ENCODE data around the gene PTPRM. TPM values are rescaled to one million over a fixed set of nuclear protein-coding genes. Genes with fewer than 3 reads are reported as not detected.

The PTPRM gene
- polyA plus RNA-seq, 1 donor from 2014 or later: 126 TPM

DNA sequence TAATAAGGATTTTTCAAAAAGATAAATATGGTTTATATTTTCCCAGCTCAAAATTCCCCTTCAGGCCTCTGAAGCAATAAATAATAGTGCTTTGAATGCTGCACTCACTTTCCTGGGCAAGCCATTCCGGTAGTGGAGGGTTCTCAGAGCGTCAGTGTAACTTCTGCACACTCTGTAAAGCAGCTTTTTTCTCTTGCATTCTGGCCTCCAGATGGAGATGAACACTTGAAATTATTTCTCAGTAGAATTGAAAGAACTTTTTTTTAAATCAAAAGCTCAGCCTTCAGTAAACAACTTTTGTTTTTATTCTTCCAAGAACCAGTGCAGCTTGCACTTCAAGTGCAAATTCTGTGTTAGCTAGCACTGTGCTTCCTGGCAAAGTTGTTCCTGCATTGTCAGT lies 761.0 kb downstream of the PTPRM start:
- H3K4me2 ChIP-seq (ENCODE audit: low read length): no peak overlapping the region
- no peak overlapping the region for H3K27ac ChIP-seq (ENCODE audit: low read length)
- no peaks in the 10 kb centered on the region for H3F3A ChIP-seq (ENCODE audit: insufficient read depth, low read length, poor library complexity, severe bottlenecking)
- no peak overlapping the region for H3K9ac ChIP-seq (ENCODE audit: low read length)
- H3K79me2 ChIP-seq (replicated peaks; ENCODE audit: insufficient read depth, low read length): no peaks in the 10 kb centered on the region
- H3K9me3 ChIP-seq (ENCODE audit: low read length): no peaks in the 10 kb centered on the region
- no peak overlapping the region for H2AFZ ChIP-seq (ENCODE audit: low read depth, low read length)
- no peak overlapping the region for H3K4me3 ChIP-seq (ENCODE audit: low read length)
- no peaks in the 10 kb centered on the region for H4K20me1 ChIP-seq (ENCODE audit: insufficient read depth)
- TF ChIP-seq EZH2 (IDR thresholded peaks at IDR 0.05; ENCODE audit: borderline replicate concordance, insufficient read depth, low read length, poor library complexity, severe bottlenecking) (no peak), RAD21 (conservative IDR thresholded peaks at IDR 0.05) (no peak), SMC3 (conservative IDR thresholded peaks at IDR 0.05; ENCODE audit: poor library complexity) (no peak), EP300 (conservative IDR thresholded peaks at IDR 0.05; ENCODE audit: poor library complexity, severe bottlenecking) (no peak), POLR2AphosphoS5 (IDR thresholded peaks at IDR 0.05) (no peak), TAF1 (IDR thresholded peaks at IDR 0.05; ENCODE audit: low read depth) (no peak), MXI1 (conservative IDR thresholded peaks at IDR 0.05; ENCODE audit: poor library complexity, severe bottlenecking) (no peak)
- TF ChIP-seq, protein P1, sequence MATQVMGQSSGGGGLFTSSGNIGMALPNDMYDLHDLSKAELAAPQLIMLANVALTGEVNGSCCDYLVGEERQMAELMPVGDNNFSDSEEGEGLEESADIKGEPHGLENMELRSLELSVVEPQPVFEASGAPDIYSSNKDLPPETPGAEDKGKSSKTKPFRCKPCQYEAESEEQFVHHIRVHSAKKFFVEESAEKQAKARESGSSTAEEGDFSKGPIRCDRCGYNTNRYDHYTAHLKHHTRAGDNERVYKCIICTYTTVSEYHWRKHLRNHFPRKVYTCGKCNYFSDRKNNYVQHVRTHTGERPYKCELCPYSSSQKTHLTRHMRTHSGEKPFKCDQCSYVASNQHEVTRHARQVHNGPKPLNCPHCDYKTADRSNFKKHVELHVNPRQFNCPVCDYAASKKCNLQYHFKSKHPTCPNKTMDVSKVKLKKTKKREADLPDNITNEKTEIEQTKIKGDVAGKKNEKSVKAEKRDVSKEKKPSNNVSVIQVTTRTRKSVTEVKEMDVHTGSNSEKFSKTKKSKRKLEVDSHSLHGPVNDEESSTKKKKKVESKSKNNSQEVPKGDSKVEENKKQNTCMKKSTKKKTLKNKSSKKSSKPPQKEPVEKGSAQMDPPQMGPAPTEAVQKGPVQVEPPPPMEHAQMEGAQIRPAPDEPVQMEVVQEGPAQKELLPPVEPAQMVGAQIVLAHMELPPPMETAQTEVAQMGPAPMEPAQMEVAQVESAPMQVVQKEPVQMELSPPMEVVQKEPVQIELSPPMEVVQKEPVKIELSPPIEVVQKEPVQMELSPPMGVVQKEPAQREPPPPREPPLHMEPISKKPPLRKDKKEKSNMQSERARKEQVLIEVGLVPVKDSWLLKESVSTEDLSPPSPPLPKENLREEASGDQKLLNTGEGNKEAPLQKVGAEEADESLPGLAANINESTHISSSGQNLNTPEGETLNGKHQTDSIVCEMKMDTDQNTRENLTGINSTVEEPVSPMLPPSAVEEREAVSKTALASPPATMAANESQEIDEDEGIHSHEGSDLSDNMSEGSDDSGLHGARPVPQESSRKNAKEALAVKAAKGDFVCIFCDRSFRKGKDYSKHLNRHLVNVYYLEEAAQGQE (IDR thresholded peaks at IDR 0.05; ENCODE audit: borderline replicate concordance): no peak
- TF ChIP-seq, protein P2, sequence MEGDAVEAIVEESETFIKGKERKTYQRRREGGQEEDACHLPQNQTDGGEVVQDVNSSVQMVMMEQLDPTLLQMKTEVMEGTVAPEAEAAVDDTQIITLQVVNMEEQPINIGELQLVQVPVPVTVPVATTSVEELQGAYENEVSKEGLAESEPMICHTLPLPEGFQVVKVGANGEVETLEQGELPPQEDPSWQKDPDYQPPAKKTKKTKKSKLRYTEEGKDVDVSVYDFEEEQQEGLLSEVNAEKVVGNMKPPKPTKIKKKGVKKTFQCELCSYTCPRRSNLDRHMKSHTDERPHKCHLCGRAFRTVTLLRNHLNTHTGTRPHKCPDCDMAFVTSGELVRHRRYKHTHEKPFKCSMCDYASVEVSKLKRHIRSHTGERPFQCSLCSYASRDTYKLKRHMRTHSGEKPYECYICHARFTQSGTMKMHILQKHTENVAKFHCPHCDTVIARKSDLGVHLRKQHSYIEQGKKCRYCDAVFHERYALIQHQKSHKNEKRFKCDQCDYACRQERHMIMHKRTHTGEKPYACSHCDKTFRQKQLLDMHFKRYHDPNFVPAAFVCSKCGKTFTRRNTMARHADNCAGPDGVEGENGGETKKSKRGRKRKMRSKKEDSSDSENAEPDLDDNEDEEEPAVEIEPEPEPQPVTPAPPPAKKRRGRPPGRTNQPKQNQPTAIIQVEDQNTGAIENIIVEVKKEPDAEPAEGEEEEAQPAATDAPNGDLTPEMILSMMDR (IDR thresholded peaks at IDR 0.05; ENCODE audit: poor library complexity, severe bottlenecking): no peak
- H3K36me3 ChIP-seq (ENCODE audit: insufficient read depth, low read length): no peaks in the 10 kb centered on the region
- H3K27me3 ChIP-seq (ENCODE audit: insufficient read depth, low read depth, low read length): no peaks in the 10 kb centered on the region
- no peaks in the 10 kb centered on the region for H3K9me2 ChIP-seq (ENCODE audit: insufficient read depth, low read length)

DNA sequence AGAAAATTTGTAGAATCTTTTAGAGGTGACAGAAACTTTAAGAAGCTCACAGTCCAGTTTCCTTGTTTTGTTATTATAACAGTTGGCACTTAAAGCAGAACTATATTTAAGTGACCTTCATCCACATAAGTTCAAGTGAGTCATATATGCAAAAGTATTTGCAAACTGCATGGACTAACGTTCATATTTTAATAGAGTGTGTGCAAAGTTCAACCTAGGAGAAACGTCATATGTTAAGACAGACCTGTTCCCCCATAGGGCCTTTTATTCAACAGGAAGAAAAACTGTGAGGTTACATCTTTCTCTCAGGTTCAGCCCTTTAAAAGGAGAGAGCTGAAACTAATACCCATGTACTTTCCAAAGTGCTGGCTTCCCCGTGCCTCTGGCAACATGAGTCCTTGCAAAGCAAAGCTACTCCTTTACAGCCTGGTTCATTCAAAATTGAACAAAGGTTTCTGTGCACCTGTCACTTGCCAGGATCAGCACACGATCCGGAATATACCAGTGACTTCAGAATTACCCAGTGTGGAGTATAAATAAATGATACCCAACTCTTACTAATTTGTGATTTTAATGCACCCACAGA lies 762.2 kb downstream of the PTPRM start:
- Histone ChIP-seq H3K9me2 (ENCODE audit: insufficient read depth, low read length) (no peaks in the 10 kb centered on the region), H3K79me2 (replicated peaks; ENCODE audit: insufficient read depth, low read length) (no peaks in the 10 kb centered on the region), H3K36me3 (ENCODE audit: insufficient read depth, low read length) (no peaks in the 10 kb centered on the region), H3K27ac (ENCODE audit: low read length) (no peak overlapping the region), H3K4me3 (ENCODE audit: low read length) (no peak overlapping the region), H3K27me3 (ENCODE audit: insufficient read depth, low read depth, low read length) (no peaks in the 10 kb centered on the region), H3K9ac (ENCODE audit: low read length) (no peak overlapping the region), H3F3A (ENCODE audit: insufficient read depth, low read length, poor library complexity, severe bottlenecking) (no peaks in the 10 kb centered on the region), H2AFZ (ENCODE audit: low read depth, low read length) (no peak overlapping the region), H4K20me1 (ENCODE audit: insufficient read depth) (no peaks in the 10 kb centered on the region), H3K4me2 (ENCODE audit: low read length) (no peak overlapping the region), H3K9me3 (ENCODE audit: low read length) (no peaks in the 10 kb centered on the region)
- TF ChIP-seq MXI1 (conservative IDR thresholded peaks at IDR 0.05; ENCODE audit: poor library complexity, severe bottlenecking) (no peak), RAD21 (conservative IDR thresholded peaks at IDR 0.05) (no peak), EZH2 (IDR thresholded peaks at IDR 0.05; ENCODE audit: borderline replicate concordance, insufficient read depth, low read length, poor library complexity, severe bottlenecking) (no peak)
